Esophagus (tissue), 2 donors: ENCODE data around the gene CHST8. TPM values are rescaled to one million over a fixed set of nuclear protein-coding genes. Genes with fewer than 3 reads are reported as not detected.
"Not testable (repeated sequence)": the region's sequence is repeated elsewhere in the genome, so short reads cannot be mapped to it uniquely, and the experiment has no call there.

Experiments
- H3K27ac ChIP-seq, 2 donors: one replicate each; pipeline ENCODE4 v1.5.1; 2013; ENCODE audit warnings: low read depth in 2 of 2, mild to moderate bottlenecking in 2 of 2, inconsistent platforms in 1 of 2, low read length in 1 of 2, moderate library complexity in 1 of 2
- H3K27me3 ChIP-seq, 2 donors: one replicate each; pipeline ENCODE4 v1.6.1; 2013; ENCODE audit warnings: low read length in 2 of 2, control low read depth in 1 of 2, mild to moderate bottlenecking in 1 of 2; ENCODE audit not compliant: insufficient read depth in 2 of 2, control insufficient read depth in 1 of 2
- H3K36me3 ChIP-seq, 2 donors: one replicate each; pipeline ENCODE4 v1.6.1; 2013; ENCODE audit warnings: low read length in 1 of 2; ENCODE audit not compliant: control insufficient read depth in 2 of 2, insufficient read depth in 2 of 2
- H3K4me1 ChIP-seq, 2 donors: one replicate each; pipeline ENCODE4 v1.6.1; 2013; ENCODE audit warnings: low read length in 1 of 2; ENCODE audit not compliant: control insufficient read depth in 2 of 2, insufficient read depth in 2 of 2
- H3K4me3 ChIP-seq, 2 donors: one replicate each; pipeline ENCODE4 v1.5.1; 2013; ENCODE audit warnings: low read length in 2 of 2, mild to moderate bottlenecking in 2 of 2, low read depth in 1 of 2, moderate library complexity in 1 of 2
- H3K9me3 ChIP-seq, 2 donors: one replicate each; pipeline ENCODE4 v1.6.1; 2013; ENCODE audit warnings: mild to moderate bottlenecking in 2 of 2, low read depth in 1 of 2, low read length in 1 of 2, moderate library complexity in 1 of 2; ENCODE audit not compliant: control insufficient read depth in 2 of 2, insufficient read depth in 1 of 2
- WGBS, 2 donors: extraction: QIAGEN DNeasy Blood & Tissue Kit; methylation state at CpG; one replicate each; pipeline ENCODE4 v1.1.7; 2013; 5-methylcytosine and 5-hydroxymethylcytosine counted together
- polyA plus RNA-seq, 2 donors: library from polyadenylated mRNA; stranded (reverse); fragments of 200-250 nt; gene quantifications; one replicate each; pipeline ENCODE4 v1.2.3, GENCODE V29; 2013
- donor health status: healthy with polysubstance abuse.
- donor health status: Bipolar disorder and iron deficiency.

CHST8 gene
- polyA plus RNA-seq, 2 donors = 0.04 to 0.18 TPM

DNA sequence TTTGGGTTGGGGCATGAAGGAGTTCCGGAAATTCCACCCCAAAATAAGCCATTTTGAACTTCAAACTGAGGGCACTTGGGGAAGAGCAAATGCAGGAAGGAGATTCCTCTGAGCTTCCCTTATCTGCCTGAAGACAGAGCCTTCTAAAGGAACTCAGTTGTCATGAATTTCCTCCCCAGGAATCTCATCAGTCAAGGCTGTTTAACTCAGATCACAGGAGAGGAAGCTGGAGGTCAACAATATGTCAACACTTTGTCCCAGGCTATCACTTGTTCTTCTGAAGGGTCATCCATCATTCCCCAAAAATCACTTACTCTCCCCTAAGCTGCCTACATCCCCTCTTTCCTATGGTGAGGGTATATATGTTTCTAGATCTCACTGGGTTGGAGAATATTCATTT, 26.0 kb upstream of the CHST8 start:
- H3K27me3 ChIP-seq = no peaks in the 10 kb centered on the region
- H3K9me3 ChIP-seq = peaks cover 6 to 10% of the 10 kb centered on the region in 2 donors
- H3K36me3 ChIP-seq = no peaks in the 10 kb centered on the region
- WGBS, 2 donors = 8 to 14% methylated on average over 1 of the region's 1 CpG
- H3K4me3 ChIP-seq = no peak overlapping the region
- H3K4me1 ChIP-seq = no peaks in the 10 kb centered on the region
- H3K27ac ChIP-seq = no peak overlapping the region

GRCh38 chr19:33601583-33601982, 20.2 kb upstream of the CHST8 start:
- Histone ChIP-seq H3K27me3 (no peaks in the 10 kb centered on the region), H3K27ac (no peak overlapping the region), H3K4me1 (no peaks in the 10 kb centered on the region), H3K4me3 (no peak overlapping the region), H3K36me3 (no peaks in the 10 kb centered on the region), H3K9me3 (peaks cover 21 to 22% of the 10 kb centered on the region in 2 donors)
- 88 to 94% methylated on average over 2 of the region's 2 CpGs for WGBS, 2 donors

GRCh38 chr19:33602576-33603204, 19.1 kb upstream of the CHST8 start:
- 86 to 87% methylated on average over 16 of the region's 16 CpGs for WGBS, 2 donors
- no peaks in the 10 kb centered on the region for H3K27me3 ChIP-seq
- H3K36me3 ChIP-seq = no peaks in the 10 kb centered on the region
- H3K9me3 ChIP-seq = peaks cover 21 to 22% of the 10 kb centered on the region in 2 donors
- H3K4me3 ChIP-seq = no peak overlapping the region
- no peaks in the 10 kb centered on the region for H3K4me1 ChIP-seq
- H3K27ac ChIP-seq = no peak overlapping the region

- Histone ChIP-seq H3K4me3 (no peak overlapping the region), H3K27me3 (no peaks in the 10 kb centered on the region), H3K27ac (no peak overlapping the region), H3K9me3 (peaks cover 21 to 22% of the 10 kb centered on the region in 2 donors), H3K4me1 (no peaks in the 10 kb centered on the region), H3K36me3 (no peaks in the 10 kb centered on the region)
- WGBS, 2 donors = 51 to 63% methylated on average over 6 of the region's 6 CpGs
Measured at GRCh38 chr19:33603377-33603776, 18.4 kb upstream of the CHST8 start.

DNA sequence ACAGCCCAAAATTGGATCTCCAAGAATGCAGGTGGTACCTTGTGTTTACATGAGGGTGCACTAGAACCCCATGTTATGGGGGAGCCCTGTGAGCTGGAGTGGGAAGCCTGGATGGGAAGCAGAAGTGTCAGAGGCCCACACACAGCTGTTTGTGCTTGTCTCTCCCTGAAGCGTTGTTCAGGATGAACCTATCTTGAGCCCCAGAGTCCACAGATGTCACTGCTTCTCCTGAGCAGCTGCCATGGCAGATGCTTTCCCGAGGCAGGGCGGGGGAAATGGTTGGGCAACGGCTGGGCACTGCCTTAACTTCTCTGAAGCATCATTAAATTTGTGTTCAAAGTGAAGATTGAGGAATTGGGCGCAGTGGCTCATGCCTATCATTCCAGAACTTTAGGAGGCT, 17.1 kb upstream of the CHST8 start:
- no peak overlapping the region for H3K4me3 ChIP-seq
- no peaks in the 10 kb centered on the region for H3K4me1 ChIP-seq
- H3K27ac ChIP-seq = no peak overlapping the region

DNA sequence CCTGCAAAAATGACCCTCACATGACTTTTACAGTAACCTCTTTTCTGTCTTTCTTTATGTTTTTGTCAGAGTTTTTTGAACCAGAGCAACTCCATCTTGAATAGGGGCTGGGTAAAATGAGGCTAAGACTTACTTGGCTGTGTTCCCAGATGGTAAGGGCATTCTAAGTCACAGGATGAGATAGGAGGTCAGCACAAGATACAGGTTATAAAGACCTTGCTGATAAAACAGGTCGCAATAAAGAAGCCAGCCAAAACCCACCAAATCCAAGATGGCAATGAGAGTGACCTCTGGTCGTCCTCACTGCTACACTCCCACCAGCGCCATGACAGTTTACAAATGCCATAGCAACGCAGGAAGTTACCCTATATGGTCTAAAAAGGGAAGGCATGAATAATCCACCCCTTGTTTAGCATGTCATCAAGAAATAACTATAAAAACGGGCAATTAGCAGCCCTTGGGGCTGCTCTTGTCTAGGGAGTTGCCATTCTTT, 15.9 kb upstream of the CHST8 start:
- H3K9me3 ChIP-seq = peaks cover 13 to 14% of the 10 kb centered on the region in 2 donors
- H3K4me3 ChIP-seq, H3K36me3 ChIP-seq, H3K27me3 ChIP-seq, H3K4me1 ChIP-seq, H3K27ac ChIP-seq: not testable (repeated sequence)
- WGBS, 2 donors = 49 to 61% methylated on average over 5 of the region's 5 CpGs

More for the DNA sequence above, 17.1 kb upstream of the CHST8 start:
- Histone ChIP-seq H3K36me3 (no peaks in the 10 kb centered on the region), H3K9me3 (peaks cover 16 to 20% of the 10 kb centered on the region in 2 donors), H3K27me3 (no peaks in the 10 kb centered on the region)
- 68 to 79% methylated on average over 5 of the region's 5 CpGs for WGBS, 2 donors

- no peaks in the 10 kb centered on the region for H3K36me3 ChIP-seq
- peaks cover 9 to 13% of the 10 kb centered on the region in 2 donors for H3K9me3 ChIP-seq
- H3K27me3 ChIP-seq = no peaks in the 10 kb centered on the region
- 35 to 38% methylated on average over 4 of the region's 4 CpGs for WGBS, 2 donors
- H3K4me3 ChIP-seq = no peak overlapping the region
- H3K4me1 ChIP-seq = no peaks in the 10 kb centered on the region
- H3K27ac ChIP-seq = no peak overlapping the region
Measured at GRCh38 chr19:33606556-33606955, 15.2 kb upstream of the CHST8 start.

DNA sequence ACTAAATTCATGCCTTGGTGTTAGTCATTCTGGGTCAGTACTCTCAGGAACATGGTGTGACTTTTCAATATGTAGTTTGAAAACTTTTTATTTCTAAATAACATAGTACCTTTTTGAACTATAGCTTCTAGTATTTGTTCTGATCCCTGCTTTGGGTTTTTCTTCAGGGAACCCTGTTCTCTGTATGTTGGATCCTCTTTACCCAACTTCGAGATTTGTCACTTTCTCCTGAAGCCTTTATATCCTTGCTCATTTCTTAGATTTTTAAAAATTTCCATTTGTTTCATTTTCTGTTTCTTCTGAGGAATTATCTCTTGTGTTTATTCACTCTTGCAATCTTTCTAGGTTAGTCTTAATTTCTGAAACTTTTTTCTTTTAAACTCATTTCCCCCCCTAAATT, 12.4 kb upstream of the CHST8 start:
- peaks cover 0 to 2% of the 10 kb centered on the region in 2 donors for H3K9me3 ChIP-seq
- 68 to 73% methylated on average over 1 of the region's 1 CpG for WGBS, 2 donors
- H3K4me3 ChIP-seq = no peak overlapping the region
- no peaks in the 10 kb centered on the region for H3K27me3 ChIP-seq
- H3K36me3 ChIP-seq = no peaks in the 10 kb centered on the region
- H3K4me1 ChIP-seq = peaks cover 0 to 4% of the 10 kb centered on the region in 2 donors
- no peak overlapping the region for H3K27ac ChIP-seq

DNA sequence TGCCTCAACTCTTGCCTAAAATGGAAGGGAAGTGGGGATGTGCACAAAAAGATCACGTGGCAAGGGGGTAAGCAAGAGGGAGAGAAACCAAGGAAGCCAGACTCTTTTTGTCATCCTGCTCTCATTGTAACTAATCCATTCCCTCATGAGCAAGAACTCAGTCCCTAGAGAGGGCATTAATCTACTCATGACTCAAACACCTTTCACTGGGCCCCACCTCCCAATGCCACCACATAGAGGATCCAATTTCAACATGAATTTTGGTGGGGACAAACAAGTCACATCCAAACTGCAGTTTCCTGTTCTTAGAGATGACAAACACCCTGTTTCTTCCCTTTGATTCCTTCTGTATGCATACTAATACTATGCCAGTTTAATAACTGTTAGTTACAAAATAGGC, 11.2 kb upstream of the CHST8 start:
- H3K27ac ChIP-seq = no peak overlapping the region
- H3K4me3 ChIP-seq = no peak overlapping the region
- no peaks in the 10 kb centered on the region for H3K27me3 ChIP-seq
- peaks cover 0 to 2% of the 10 kb centered on the region in 2 donors for H3K9me3 ChIP-seq
- no peaks in the 10 kb centered on the region for H3K36me3 ChIP-seq
- H3K4me1 ChIP-seq = peaks cover 0 to 4% of the 10 kb centered on the region in 2 donors
- WGBS, 2 donors = 63 to 67% methylated on average over 1 of the region's 1 CpG
